OCI-LY7 (cell line): ENCODE measurements around the gene TNIK. TPM values are rescaled to one million over a fixed set of nuclear protein-coding genes. Genes with fewer than 3 reads are reported as not detected.

Experiments
- BruUV-seq: library from RNA; stranded (reverse); fragments of 400-500 nt; replicated peaks from 2 replicates; lab custom pipeline; 2021; lab: Mats Ljungman, UMichigan
- CTCF ChIA-PET: fragments of 300-600 bp; sonication (Branson Sonifier 250); formaldehyde crosslinking; loops from one replicate; lab custom pipeline; 2022; ENCODE audit warnings: antibody characterized with exemption; ENCODE audit not compliant: unreplicated experiment; lab: Charles Lee
- POLR2A ChIA-PET: fragments of 300-600 bp; sonication (Branson Sonifier 250); formaldehyde crosslinking; loops from one replicate; lab custom pipeline; 2022; ENCODE audit warnings: antibody characterized with exemption; lab: Charles Lee
- DNase-seq: peaks from one replicate; pipeline ENCODE4 v3.0.0-alpha.2; 2015; ENCODE audit warnings: low spot score
- H2AFZ ChIP-seq: fragments of 200-600 bp; sonication (generic), shearing (Covaris generic); 2 replicates; pipeline ENCODE4 v1.6.1; 2014; ENCODE audit warnings: mild to moderate bottlenecking, antibody characterized with exemption, low read length, moderate library complexity
- H3K27ac ChIP-seq: fragments of 200-600 bp; sonication (generic); 2 replicates; pipeline ENCODE4 v1.5.1; 2014; ENCODE audit warnings: mixed run types, low read depth, mild to moderate bottlenecking, moderate library complexity, low read length, inconsistent platforms; ENCODE audit not compliant: poor library complexity, severe bottlenecking
- H3K36me3 ChIP-seq: fragments of 200-600 bp; sonication (generic); 2 replicates; pipeline ENCODE4 v1.6.1; 2014; ENCODE audit warnings: mild to moderate bottlenecking, antibody characterized with exemption, low read length, moderate library complexity, mixed read lengths; ENCODE audit not compliant: insufficient read depth
- H3K4me1 ChIP-seq: fragments of 200-600 bp; sonication (generic); 2 replicates; pipeline ENCODE4 v1.5.1; 2014; ENCODE audit warnings: mild to moderate bottlenecking, low read length; ENCODE audit not compliant: insufficient read depth, poor library complexity, severe bottlenecking
- H3K4me2 ChIP-seq: fragments of 200-600 bp; sonication (generic); 2 replicates; pipeline ENCODE4 v1.6.1; 2014; ENCODE audit warnings: mild to moderate bottlenecking, low read length
- H3K4me3 ChIP-seq: fragments of 200-600 bp; sonication (generic); 2 replicates; pipeline ENCODE4 v1.5.1; 2014; ENCODE audit warnings: mild to moderate bottlenecking, low read depth, low read length; ENCODE audit not compliant: poor library complexity, severe bottlenecking
- H3K79me2 ChIP-seq: fragments of 200-600 bp; sonication (generic); 2 replicates; pipeline ENCODE4 v1.6.1; 2016; ENCODE audit warnings: low read depth, mild to moderate bottlenecking, low read length, moderate library complexity, mixed read lengths; ENCODE audit not compliant: insufficient read depth
- H3K9me2 ChIP-seq: fragments of 200-600 bp; sonication (generic); 2 replicates; pipeline ENCODE4 v1.6.1; 2016; ENCODE audit warnings: mild to moderate bottlenecking, low read length, mixed read lengths; ENCODE audit not compliant: insufficient read depth
- H3K9me3 ChIP-seq: fragments of 200-600 bp; sonication (generic); 2 replicates; pipeline ENCODE4 v1.6.1; 2014; ENCODE audit warnings: mild to moderate bottlenecking, mixed run types, low read length, mixed read lengths
- H4K20me1 ChIP-seq: fragments of 200-600 bp; sonication (generic); 2 replicates; pipeline ENCODE4 v1.6.1; 2014; ENCODE audit warnings: mild to moderate bottlenecking, antibody characterized with exemption, low read length, moderate library complexity, mixed read lengths; ENCODE audit not compliant: insufficient read depth
- CTCF ChIP-seq: fragments of 200-600 bp; sonication (generic); conservative IDR thresholded peaks from 2 replicates; pipeline ENCODE4 v1.5.1; 2014; ENCODE audit warnings: mild to moderate bottlenecking, antibody characterized with exemption, low read length, moderate library complexity, mixed read lengths
- EZH2phosphoT487 ChIP-seq: fragments of 200-600 bp; sonication (generic); IDR thresholded peaks from 2 replicates; pipeline ENCODE4 v1.6.1; 2018; ENCODE audit warnings: low read depth, borderline replicate concordance, mild to moderate bottlenecking, mixed run types, antibody characterized with exemption, low read length, moderate library complexity, mixed read lengths
- intact Hi-C: fragments of 100-400 bp; cut with micrococcal nuclease; formaldehyde crosslinking; loops from one replicate; pipeline ENCODE4 v1.10.0; 2022; ENCODE audit not compliant: unreplicated experiment
- total RNA-seq, 2 experiments: library from RNA; depleted of rRNA in 1 of 2; stranded (reverse); fragments of >200 nt in 1 of 2; shearing (Covaris generic) in 1 of 2; gene quantifications; 2 replicates each; pipeline ENCODE4 v1.2.3, GENCODE V29; 2014 to 2022

TNIK gene
- total RNA-seq, 2 experiments from 2014 or later, result not detected

- CTCF ChIA-PET, result no interaction called here
- Histone ChIP-seq H3K27ac (no peak overlapping the region), H3K36me3 (no peaks in the 10 kb centered on the region), H3K4me3 (no peak overlapping the region), H3K4me2 (no peak overlapping the region), H4K20me1 (no peaks in the 10 kb centered on the region), H3K9me2 (no peaks in the 10 kb centered on the region), H2AFZ (no peak overlapping the region), H3K4me1 (no peaks in the 10 kb centered on the region), H3K79me2 (no peaks in the 10 kb centered on the region), H3K9me3 (no peaks in the 10 kb centered on the region; the same call in 1 of the 2 replicates)
- no TSS peak for BruUV-seq
- DNase-seq, result no peak
- intact Hi-C loops, result no loop called here
- POLR2A ChIA-PET, result interaction anchor here (1.0 kb wide), 1 partner anchor 11 kb away, joined by 3 read pairs; no protein-coding TSS in a partner anchor
- TF ChIP-seq EZH2phosphoT487 (no peak), CTCF (no peak)
These were observed 44.2 kb upstream of the TNIK start for GRCh38 chr3:171504376-171504775.

GRCh38 chr3:171503817-171504216 is 43.6 kb upstream of the TNIK start:
- Histone ChIP-seq H3K79me2 (no peaks in the 10 kb centered on the region), H3K27ac (no peak overlapping the region), H2AFZ (no peak overlapping the region), H3K4me3 (no peak overlapping the region), H3K36me3 (no peaks in the 10 kb centered on the region), H3K4me2 (no peak overlapping the region), H4K20me1 (no peaks in the 10 kb centered on the region), H3K9me3 (no peaks in the 10 kb centered on the region; the same call in 1 of the 2 replicates), H3K9me2 (no peaks in the 10 kb centered on the region), H3K4me1 (no peaks in the 10 kb centered on the region)
- no peak for DNase-seq
- no TSS peak for BruUV-seq
- intact Hi-C loops, result no loop called here
- POLR2A ChIA-PET, result no interaction called here
- no peak for TF ChIP-seq CTCF
- no peak for TF ChIP-seq EZH2phosphoT487
- CTCF ChIA-PET, result no interaction called here

GRCh38 chr3:171498921-171499320 is 38.7 kb upstream of the TNIK start:
- H3K79me2 ChIP-seq, result no peaks in the 10 kb centered on the region
- POLR2A ChIA-PET, result no interaction called here
- H2AFZ ChIP-seq, result no peak overlapping the region
- BruUV-seq, result no TSS peak
- no peak overlapping the region for H3K4me3 ChIP-seq
- no peaks in the 10 kb centered on the region for H3K4me1 ChIP-seq
- H3K27ac ChIP-seq, result no peak overlapping the region
- H3K9me3 ChIP-seq, result no peaks in the 10 kb centered on the region
- no peaks in the 10 kb centered on the region for H3K36me3 ChIP-seq
- H3K9me2 ChIP-seq, result no peaks in the 10 kb centered on the region
- CTCF ChIA-PET, result no interaction called here
- TF ChIP-seq CTCF, result no peak
- no peak for TF ChIP-seq EZH2phosphoT487
- H4K20me1 ChIP-seq, result no peaks in the 10 kb centered on the region
- H3K4me2 ChIP-seq, result no peak overlapping the region
- DNase-seq, result no peak
- intact Hi-C loops, result no loop called here
